GM12873 (cell line): ENCODE results near the gene ZP4.

Source experiments
- TF ChIP-seq, protein P1 (sequence below): IDR thresholded peaks from 2 replicates; pipeline ENCODE4 v1.5.1; 2012; ENCODE audit warnings: low read depth, mild to moderate bottlenecking, moderate library complexity, low read length, control low read depth; ENCODE audit not compliant: insufficient read depth; ENCODE audit errors: missing control alignments

Gene ZP4

DNA sequence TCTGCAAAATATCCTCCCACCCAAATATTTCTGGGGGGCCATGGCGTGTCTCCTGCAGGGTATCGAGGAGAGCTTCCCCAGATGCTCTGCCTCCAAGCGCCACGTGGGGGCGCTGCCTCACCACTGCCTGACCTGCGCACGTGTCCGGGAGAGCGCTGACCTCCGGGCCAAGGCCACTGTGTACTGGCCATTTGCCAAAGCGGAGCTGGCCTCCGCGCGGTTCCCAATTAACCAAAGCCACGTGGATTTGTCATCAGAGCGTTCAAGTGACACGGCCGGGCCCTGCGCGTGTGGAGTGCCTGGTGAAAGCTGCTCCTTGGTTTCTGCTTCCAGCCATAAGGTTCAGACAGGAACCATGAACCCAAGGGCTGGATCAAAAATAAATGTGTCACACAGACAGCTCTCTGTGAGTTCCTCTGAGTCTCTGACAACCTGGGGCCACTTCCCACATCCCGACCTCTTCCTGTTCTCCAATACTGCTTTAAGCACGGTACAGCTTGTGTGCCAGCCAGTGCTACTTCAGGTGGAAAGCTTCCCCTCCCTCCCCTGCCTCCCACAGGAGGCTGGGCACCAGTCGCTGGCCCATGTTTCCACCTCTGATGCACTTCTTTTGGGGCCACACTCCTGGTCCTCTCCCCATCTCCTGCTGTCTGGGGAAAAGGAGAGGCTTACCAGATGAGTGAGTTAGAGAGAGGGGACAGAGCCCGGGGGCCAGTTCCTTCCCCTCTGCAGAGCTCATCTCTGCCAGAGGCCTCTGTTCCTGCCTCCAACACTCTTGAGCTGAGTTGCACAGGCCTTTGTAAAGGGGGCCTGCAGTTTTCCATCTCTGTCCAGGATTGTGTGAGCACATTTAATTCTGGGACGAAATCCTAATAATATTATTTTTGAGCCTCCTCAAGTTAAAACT, 26.1 kb downstream of the ZP4 start:
- TF ChIP-seq, protein P1, sequence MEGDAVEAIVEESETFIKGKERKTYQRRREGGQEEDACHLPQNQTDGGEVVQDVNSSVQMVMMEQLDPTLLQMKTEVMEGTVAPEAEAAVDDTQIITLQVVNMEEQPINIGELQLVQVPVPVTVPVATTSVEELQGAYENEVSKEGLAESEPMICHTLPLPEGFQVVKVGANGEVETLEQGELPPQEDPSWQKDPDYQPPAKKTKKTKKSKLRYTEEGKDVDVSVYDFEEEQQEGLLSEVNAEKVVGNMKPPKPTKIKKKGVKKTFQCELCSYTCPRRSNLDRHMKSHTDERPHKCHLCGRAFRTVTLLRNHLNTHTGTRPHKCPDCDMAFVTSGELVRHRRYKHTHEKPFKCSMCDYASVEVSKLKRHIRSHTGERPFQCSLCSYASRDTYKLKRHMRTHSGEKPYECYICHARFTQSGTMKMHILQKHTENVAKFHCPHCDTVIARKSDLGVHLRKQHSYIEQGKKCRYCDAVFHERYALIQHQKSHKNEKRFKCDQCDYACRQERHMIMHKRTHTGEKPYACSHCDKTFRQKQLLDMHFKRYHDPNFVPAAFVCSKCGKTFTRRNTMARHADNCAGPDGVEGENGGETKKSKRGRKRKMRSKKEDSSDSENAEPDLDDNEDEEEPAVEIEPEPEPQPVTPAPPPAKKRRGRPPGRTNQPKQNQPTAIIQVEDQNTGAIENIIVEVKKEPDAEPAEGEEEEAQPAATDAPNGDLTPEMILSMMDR = peak; percentile 88

DNA sequence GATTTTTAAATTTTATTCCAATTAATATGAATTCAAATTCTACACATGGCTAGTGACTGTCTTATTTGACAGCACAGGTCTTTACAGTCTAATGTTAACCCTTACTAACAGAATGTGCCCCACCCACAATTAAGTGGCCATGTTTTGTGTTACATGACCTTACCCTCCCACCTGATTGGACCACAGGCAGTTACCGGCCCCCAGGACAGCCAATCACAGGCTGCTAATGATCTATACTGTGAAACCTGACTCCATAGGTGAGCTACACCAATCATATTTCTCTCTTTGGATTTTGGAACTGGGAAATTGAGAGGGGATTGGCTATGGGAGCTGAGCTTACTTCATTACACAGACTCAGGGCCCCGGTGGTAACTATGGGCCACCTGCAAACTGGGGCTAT, 27.5 kb downstream of the ZP4 start:
- TF ChIP-seq, protein P1 = no peak

DNA sequence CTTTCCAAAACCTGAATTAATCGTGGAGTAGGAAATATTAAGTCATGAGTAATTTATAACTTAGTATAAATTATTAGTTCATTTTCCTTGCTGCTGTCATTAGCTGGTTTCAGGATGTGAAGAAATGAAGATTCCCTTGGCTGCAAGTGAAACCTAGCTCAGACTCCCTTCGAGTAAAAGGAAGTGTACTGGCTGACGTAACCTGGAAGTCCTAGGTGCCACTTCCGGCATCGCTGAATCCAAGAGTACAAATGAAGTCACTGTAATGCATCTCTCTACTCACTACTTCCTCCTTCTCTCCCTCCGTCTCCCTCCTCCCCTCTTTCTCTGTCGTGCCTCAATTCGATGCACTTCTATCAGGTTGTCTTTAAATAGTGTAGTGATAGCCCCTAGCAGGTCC, 28.8 kb downstream of the ZP4 start:
- TF ChIP-seq, protein P1 = no peak

DNA sequence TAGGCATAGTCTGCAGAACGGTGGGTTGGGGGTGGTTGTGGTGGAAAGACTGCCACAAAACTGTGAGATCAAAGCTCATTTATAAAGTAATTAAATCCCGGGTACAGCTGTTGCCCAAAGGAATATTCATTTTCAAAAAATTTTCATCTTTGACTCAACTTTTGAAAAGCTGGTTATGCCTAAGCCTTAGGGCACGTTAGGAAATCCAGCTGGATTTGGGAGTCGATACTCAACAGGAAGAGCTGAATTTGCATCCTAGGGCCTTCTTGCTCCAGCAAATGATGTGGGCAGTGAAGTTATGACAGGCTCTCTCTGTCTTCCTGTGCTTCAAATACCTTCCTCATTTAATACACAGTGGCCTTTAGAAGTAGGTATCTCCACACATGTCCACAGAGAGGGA, 31.7 kb downstream of the ZP4 start:
- TF ChIP-seq, protein P1 = no peak

DNA sequence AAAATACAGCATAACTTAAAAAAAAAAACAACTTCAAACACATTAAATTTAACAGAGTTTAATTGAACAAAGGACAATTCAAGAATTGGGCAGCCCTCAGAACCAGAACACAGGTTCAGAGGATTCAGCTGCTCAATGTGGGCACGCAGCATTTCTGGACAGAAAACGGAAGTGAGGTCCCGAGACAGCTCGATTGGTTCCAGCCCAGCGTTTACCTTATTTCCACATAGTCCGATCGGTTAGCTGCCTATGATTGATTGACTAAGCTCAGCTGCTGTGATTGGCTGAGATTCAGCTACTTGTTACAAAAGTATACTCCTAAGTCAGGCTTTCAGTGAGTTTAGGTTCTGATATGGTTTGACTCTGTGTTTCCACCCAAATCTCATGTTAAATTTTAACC, 33.3 kb downstream of the ZP4 start:
- TF ChIP-seq, protein P1 = no peak

DNA sequence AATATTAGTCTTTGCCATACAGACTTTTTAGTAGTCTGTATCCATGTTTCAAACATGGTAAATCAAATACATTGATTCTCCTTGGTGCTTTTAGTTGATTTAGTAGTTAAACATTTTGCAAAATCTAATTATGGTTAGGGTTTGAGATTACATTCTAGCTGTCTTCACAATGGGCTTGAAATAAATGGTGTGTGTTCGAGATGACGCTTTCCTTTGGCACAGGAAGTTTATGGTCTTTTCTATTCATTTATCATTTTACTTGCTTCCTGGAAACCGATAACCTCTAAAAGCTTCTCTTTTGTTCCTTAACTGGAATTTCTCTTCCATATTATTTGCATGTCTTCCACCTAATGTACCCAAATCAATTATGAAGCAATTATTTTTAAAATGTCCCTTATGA, 38.4 kb downstream of the ZP4 start:
- TF ChIP-seq, protein P1 = no peak

DNA sequence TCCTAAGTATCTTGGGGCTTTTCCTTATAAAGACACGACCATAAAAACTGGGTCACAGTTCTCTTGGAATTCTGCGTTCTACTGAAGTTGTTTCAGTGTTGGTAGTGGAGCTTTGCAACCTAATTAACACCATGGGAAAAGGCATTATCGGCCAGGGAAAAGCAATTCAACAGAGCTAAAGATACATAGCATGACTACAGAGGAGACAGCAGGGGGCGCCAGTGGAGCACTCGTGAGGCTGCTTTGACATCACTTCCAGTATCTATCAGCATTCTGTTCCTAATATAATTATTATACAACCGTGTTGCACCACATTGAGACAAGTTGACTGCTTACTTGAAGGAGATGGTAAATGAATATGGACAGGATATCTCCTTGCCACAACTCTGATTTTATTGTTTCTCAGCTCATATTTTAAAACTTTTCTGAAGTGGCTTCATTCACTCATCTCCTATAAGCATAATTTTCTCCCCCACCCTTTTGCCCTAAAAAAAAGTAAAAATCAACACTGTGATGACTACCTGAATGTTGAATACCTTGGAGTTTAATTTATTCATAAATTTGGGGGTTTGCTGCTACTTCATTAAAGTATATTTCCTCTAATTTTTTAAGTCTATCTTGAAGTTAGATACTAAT, 39.4 kb downstream of the ZP4 start:
- TF ChIP-seq, protein P1 = peak; percentile 72
